Measurements from ENCODE around the gene YIPF3. TPM values are rescaled to one million over a fixed set of nuclear protein-coding genes. Genes with fewer than 3 reads are reported as not detected.

YIPF3 gene
- total and polyA plus RNA-seq, 9 of the 15 experiments (the other 6 are each of a cell fraction or from before 2014, with no cell fraction given): 27.5 to 75.3 (median 57.6) TPM

- TF ChIP-seq ASH1L (IDR thresholded peaks at IDR 0.05; ENCODE audit: borderline replicate concordance, low read depth, partially characterized antibody) (peak; percentile 37), PKNOX1 (IDR thresholded peaks at IDR 0.05) (no peak), RUNX1 (IDR thresholded peaks at IDR 0.05; ENCODE audit: low read depth) (no peak), HINFP (tag; conservative IDR thresholded peaks at IDR 0.05; ENCODE audit: low read depth) (no peak), BRF1 (IDR thresholded peaks at IDR 0.05; ENCODE audit: borderline replicate concordance, extremely low read depth, insufficient read length) (no peak), RFX7 (CRISPR knock-in tag; IDR thresholded peaks at IDR 0.05) (no peak), MIER1 (IDR thresholded peaks at IDR 0.05; ENCODE audit: low read depth) (0 out of 2 replicates have a peak, but pooled peaks have one; percentile 19), NCOA2 (IDR thresholded peaks at IDR 0.05; ENCODE audit: partially characterized antibody in 2 of 2) (no peak), CREB5 (CRISPR knock-in tag; IDR thresholded peaks at IDR 0.05) (peak; percentile 49; the same call in 1 of the 2 replicates), STAT6 (CRISPR knock-in tag; IDR thresholded peaks at IDR 0.05) (peak; percentile 51; the same call in 1 of the 2 replicates), ERF (CRISPR knock-in tag; IDR thresholded peaks at IDR 0.05) (no peak), MCM7 (IDR thresholded peaks at IDR 0.05) (no peak), TRIM28 (IDR thresholded peaks at IDR 0.05) (no peak), STAT5B (CRISPR knock-in tag; IDR thresholded peaks at IDR 0.05) (no peak), RBM14 (IDR thresholded peaks at IDR 0.05; ENCODE audit: borderline replicate concordance, insufficient read depth, low read depth, low read length) (no peak), ZNF165 (CRISPR knock-in tag; IDR thresholded peaks at IDR 0.05; ENCODE audit: borderline replicate concordance) (no peak), EZH2 (IDR thresholded peaks at IDR 0.05; ENCODE audit: borderline replicate concordance, low read depth, low read length) (no peak), CREBBP (IDR thresholded peaks at IDR 0.05; ENCODE audit: low read depth, low read length) (no peak), TCF7L2 (IDR thresholded peaks at IDR 0.05; ENCODE audit: low read depth, low read length) (no peak)
- TF ChIP-seq, protein P1, sequence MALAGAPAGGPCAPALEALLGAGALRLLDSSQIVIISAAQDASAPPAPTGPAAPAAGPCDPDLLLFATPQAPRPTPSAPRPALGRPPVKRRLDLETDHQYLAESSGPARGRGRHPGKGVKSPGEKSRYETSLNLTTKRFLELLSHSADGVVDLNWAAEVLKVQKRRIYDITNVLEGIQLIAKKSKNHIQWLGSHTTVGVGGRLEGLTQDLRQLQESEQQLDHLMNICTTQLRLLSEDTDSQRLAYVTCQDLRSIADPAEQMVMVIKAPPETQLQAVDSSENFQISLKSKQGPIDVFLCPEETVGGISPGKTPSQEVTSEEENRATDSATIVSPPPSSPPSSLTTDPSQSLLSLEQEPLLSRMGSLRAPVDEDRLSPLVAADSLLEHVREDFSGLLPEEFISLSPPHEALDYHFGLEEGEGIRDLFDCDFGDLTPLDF (CRISPR knock-in tag; IDR thresholded peaks at IDR 0.05): peak; percentile 74; the same call in 1 of the 2 replicates
Measured at GRCh38 chr6:43517505-43518357, 1.0 kb upstream of the YIPF3 start (continued).
